GM20000 (cell line): Measurements from ENCODE around the gene FBXO40.
"Not testable (repeated sequence)": the region's sequence is repeated elsewhere in the genome, so short reads cannot be mapped to it uniquely, and the experiment has no call there.

Source experiments
- DNase-seq: peaks from one replicate; pipeline ENCODE4 v3.0.0; 2012; ENCODE audit warnings: low spot score
- CTCF ChIP-seq: IDR thresholded peaks from 2 replicates; pipeline ENCODE4 v1.5.1; 2012; ENCODE audit warnings: mild to moderate bottlenecking, control low read depth; ENCODE audit errors: extremely low read depth, missing control alignments

Gene FBXO40

GRCh38 chr3:121595765-121596406 lies 2.7 kb downstream of the FBXO40 start:
- no peak for TF ChIP-seq CTCF

GRCh38 chr3:121598564-121598963 lies 5.4 kb downstream of the FBXO40 start:
- no peak for DNase-seq
- TF ChIP-seq CTCF = no peak

More at GRCh38 chr3:121595765-121596406, 2.7 kb downstream of the FBXO40 start:
- DNase-seq = no peak

- DNase-seq = not testable (repeated sequence)
These were observed 6.7 kb downstream of the FBXO40 start for GRCh38 chr3:121599900-121600299.

GRCh38 chr3:121601212-121601812 lies 8.1 kb downstream of the FBXO40 start:
- no peak for DNase-seq
- no peak for TF ChIP-seq CTCF

- DNase-seq = no peak
- TF ChIP-seq CTCF = no peak
These were observed 11.6 kb downstream of the FBXO40 start for GRCh38 chr3:121604759-121605158.

- no peak for TF ChIP-seq CTCF
- DNase-seq = no peak
These were observed 12.9 kb downstream of the FBXO40 start for GRCh38 chr3:121606106-121606505.

GRCh38 chr3:121619691-121620090 lies 26.5 kb downstream of the FBXO40 start:
- DNase-seq = no peak
- TF ChIP-seq CTCF = no peak

- DNase-seq = no peak
- TF ChIP-seq CTCF = no peak
These were observed 28.3 kb downstream of the FBXO40 start for GRCh38 chr3:121621491-121621890.
